ENCODE results near the gene TTC39B.

Gene TTC39B

DNA sequence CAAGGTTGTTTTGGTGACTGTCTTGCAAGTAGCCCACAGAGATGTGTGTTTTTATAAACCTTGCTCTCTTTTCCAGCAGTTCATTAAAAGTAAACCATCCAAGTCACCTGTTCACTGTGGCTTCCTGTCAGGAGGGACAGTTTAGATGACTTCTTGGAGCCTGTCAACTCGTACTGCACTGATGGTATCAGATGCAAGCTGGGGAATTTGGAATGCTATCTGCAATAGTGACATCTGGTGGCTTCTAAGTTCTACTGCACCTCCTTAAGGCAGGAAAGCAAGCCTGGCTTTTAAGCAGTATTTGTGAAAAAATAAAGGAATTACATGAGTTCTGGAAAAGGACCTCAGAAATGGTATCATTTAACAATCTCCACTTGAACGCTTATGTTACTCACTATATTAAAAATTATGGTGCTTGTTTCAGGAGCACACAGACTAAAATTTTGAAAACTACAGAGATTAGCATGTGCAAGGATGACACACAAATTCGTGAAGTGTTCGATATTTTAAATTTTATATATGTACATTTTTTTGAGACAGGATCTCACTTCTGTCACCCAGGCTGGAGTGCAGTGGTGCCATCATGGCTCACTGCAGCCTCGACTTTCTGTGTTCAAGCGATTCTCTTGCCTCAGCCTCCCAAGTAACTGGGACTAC, 164.0 kb downstream of the TTC39B start:
- DNase-seq (ENCODE audit: low read depth): peak; percentile 52
- TF ChIP-seq, protein P1, sequence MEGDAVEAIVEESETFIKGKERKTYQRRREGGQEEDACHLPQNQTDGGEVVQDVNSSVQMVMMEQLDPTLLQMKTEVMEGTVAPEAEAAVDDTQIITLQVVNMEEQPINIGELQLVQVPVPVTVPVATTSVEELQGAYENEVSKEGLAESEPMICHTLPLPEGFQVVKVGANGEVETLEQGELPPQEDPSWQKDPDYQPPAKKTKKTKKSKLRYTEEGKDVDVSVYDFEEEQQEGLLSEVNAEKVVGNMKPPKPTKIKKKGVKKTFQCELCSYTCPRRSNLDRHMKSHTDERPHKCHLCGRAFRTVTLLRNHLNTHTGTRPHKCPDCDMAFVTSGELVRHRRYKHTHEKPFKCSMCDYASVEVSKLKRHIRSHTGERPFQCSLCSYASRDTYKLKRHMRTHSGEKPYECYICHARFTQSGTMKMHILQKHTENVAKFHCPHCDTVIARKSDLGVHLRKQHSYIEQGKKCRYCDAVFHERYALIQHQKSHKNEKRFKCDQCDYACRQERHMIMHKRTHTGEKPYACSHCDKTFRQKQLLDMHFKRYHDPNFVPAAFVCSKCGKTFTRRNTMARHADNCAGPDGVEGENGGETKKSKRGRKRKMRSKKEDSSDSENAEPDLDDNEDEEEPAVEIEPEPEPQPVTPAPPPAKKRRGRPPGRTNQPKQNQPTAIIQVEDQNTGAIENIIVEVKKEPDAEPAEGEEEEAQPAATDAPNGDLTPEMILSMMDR (IDR thresholded peaks at IDR 0.05; ENCODE audit: insufficient read depth, low read depth, low read length, missing control alignments): peak; percentile 73

DNA sequence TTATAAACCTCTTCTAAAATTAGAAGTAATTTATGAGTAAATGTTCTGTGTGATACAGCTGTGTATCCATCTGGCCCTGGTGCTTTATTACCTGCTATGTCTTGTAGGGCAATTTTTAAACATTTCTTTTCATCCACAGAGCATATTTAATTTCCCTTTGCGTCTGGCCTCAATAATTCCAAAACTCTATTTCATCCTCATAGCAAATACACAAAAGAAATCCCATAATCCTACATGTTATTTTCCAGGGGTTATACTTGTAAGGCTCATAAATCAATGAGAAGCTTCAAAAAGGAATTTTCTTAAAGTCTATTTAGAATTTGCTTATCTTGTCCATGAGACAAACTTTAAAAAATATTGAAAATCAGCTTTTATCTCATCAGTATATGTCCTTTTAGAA, 167.0 kb downstream of the TTC39B start:
- no peak for DNase-seq (ENCODE audit: low read depth)
- no peak overlapping the region for H3K4me3 ChIP-seq (ENCODE audit: low read depth, low read length)
- TF ChIP-seq, protein P1 (IDR thresholded peaks at IDR 0.05; ENCODE audit: insufficient read depth, low read depth, low read length, missing control alignments): no peak

More for the DNA sequence above, 164.0 kb downstream of the TTC39B start:
- H3K4me3 ChIP-seq (ENCODE audit: low read depth, low read length): no peak overlapping the region

DNA sequence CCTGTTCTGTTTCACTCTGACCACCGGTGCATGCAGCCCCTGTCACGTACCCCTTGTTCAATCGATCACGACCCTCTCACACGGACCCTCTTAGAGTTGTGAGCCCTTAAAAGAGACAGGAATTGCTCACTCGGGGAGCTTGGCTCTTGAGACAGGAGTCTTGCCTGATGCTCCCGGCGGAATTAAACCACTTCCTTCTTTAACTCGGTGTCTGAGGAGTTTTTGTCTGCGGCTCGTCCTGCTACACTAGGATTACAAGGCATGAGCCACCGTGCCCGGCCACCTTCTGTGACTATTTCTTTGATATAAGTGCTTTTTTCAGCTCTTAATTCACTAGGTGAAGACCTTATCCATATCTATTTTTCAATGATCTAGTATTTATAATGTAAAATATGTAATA, 167.5 kb downstream of the TTC39B start:
- H3K4me3 ChIP-seq (ENCODE audit: low read depth, low read length): no peak overlapping the region
- DNase-seq (ENCODE audit: low read depth): no peak
- TF ChIP-seq, protein P1 (IDR thresholded peaks at IDR 0.05; ENCODE audit: insufficient read depth, low read depth, low read length, missing control alignments): no peak

DNA sequence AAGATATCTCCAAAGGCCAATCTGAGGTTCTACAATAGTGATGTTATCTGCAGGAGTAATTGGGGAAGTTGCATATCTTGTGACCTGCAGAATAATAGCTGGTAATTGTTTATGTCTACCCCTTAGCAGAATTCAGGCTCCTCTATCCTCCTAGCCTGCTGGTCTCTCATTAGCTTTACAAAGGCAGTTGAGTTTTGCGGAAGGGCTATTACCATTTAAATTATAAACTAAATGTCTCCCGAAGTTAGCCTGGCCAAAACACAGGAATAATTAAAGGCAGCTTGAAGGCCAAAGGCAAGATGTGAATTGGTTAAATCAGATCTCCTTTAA, 168.7 kb downstream of the TTC39B start:
- DNase-seq (ENCODE audit: low read depth): no peak
- TF ChIP-seq, protein P1 (IDR thresholded peaks at IDR 0.05; ENCODE audit: insufficient read depth, low read depth, low read length, missing control alignments): no peak
- H3K4me3 ChIP-seq (ENCODE audit: low read depth, low read length): no peak overlapping the region

DNA sequence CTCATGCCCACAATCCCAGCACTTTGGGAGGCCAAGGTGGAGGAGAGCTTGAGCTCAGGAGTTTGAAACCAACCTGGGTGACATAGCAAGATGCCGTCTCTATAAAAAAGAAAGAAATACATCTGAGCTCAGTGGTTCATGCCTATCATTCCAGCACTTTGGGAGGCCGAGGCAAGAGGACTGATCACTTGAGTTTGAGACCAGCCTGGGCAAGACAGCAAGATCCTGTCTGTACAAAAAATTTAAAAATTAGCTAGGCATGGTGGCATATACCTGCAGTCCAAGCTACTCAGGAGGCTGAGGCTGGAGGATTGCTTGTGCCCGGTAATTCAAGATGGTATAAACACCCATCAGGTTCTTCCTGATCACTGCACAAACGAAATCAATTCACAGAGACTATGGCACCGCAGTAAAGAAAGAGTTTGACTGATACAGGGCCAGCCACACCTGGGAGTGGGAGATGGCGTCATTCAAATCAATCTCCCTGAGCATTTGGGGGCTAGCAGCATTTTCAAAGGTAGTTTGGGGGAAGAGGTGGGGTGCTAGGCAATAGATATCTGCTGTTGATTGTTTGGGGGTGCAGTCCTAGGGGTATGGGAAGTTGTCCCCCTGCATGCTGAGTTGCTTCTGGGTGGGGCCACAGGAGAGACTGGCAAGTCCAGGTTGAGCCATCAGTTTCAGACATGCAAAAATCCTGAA, 169.2 kb downstream of the TTC39B start:
- TF ChIP-seq, protein P1 (IDR thresholded peaks at IDR 0.05; ENCODE audit: insufficient read depth, low read depth, low read length, missing control alignments): no peak
- DNase-seq (ENCODE audit: low read depth): no peak
- no peak overlapping the region for H3K4me3 ChIP-seq (ENCODE audit: low read depth, low read length)

DNA sequence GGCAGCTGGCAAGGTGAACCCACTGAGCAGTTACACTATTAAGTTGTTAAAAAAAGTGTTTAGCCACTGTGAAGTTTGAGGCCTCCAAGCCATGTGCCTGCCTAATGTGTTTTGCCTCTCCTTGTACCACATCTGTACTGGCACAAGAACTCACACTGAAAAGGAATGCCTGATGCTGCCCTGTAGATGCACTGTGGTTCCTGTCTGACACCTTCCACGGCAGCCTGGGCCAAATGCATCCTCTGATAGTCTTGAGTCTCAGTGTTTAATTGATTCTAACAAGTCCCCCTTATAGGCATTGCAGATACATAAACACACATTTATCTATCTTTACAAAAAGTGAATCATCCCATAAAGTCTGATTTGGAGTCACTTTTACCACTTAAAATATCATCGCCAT, 169.9 kb downstream of the TTC39B start:
- H3K4me3 ChIP-seq (ENCODE audit: low read depth, low read length): no peak overlapping the region
- TF ChIP-seq, protein P1 (IDR thresholded peaks at IDR 0.05; ENCODE audit: insufficient read depth, low read depth, low read length, missing control alignments): no peak
- no peak for DNase-seq (ENCODE audit: low read depth)
